ENCODE measurements around the gene GPR160.
"Not testable (repeated sequence)": the region's sequence is repeated elsewhere in the genome, so short reads cannot be mapped to it uniquely, and the experiment has no call there.

GPR160 gene

DNA sequence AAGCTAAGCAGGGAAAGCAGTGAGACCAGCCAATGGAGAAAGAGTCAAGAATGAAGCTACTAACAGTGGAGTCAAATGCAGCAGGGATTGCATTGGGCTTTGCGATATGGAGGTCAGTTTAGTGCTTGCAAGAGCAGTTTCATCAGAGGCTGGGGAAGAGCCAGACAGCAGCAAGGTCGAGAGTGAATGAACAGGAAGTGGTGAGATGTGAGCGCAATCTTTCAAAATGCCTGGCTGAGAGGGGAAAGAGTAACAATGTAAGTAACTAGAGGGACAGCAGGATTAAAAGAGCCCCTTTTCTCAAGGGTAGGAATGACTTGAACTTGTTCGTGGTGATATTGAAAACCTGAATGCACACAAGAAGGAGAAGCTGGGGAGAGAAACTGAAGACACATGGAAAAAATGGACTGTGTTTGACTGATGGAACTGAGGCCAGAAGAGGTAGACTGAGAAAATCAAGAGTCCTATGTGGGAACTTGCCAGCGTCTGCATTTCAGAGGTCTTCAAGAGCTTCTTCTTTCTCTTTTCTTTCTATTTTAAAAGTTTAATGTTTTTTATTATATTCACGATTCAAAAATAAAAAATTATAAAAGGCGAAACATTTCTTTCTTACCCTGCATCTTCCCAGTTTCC lies 30.6 kb upstream of the GPR160 start:
- TF ChIP-seq, protein P1, sequence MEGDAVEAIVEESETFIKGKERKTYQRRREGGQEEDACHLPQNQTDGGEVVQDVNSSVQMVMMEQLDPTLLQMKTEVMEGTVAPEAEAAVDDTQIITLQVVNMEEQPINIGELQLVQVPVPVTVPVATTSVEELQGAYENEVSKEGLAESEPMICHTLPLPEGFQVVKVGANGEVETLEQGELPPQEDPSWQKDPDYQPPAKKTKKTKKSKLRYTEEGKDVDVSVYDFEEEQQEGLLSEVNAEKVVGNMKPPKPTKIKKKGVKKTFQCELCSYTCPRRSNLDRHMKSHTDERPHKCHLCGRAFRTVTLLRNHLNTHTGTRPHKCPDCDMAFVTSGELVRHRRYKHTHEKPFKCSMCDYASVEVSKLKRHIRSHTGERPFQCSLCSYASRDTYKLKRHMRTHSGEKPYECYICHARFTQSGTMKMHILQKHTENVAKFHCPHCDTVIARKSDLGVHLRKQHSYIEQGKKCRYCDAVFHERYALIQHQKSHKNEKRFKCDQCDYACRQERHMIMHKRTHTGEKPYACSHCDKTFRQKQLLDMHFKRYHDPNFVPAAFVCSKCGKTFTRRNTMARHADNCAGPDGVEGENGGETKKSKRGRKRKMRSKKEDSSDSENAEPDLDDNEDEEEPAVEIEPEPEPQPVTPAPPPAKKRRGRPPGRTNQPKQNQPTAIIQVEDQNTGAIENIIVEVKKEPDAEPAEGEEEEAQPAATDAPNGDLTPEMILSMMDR (IDR thresholded peaks at IDR 0.05; ENCODE audit: borderline replicate concordance, control extremely low read depth, extremely low read depth, insufficient read depth, missing control alignments), result no peak
- in situ Hi-C loops (cut with MboI; ENCODE audit: low sequenced_read_pairs, unreplicated experiment), result no loop called here
- peak; percentile 65 for DNase-seq (ENCODE audit: low spot score)

DNA sequence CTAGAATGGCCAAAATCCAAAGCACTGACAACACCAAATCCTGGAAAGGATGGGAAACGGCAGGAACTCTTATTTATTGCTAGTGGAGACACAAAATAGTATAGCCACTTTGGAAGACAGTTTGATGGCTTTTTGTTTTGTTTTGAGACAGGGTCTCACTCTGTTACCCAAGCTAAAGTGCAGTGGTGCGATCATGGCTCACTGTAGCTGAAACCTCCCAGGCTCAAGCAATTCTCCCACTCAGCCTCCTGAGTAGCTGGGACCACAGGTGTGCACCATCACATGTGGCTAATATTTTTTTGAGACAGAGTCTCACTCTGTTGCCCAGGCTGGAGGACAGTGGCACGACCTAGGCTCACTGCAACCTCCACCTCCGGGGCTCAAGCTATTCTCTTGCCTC lies 27.3 kb upstream of the GPR160 start:
- TF ChIP-seq, protein P1 (IDR thresholded peaks at IDR 0.05; ENCODE audit: borderline replicate concordance, control extremely low read depth, extremely low read depth, insufficient read depth, missing control alignments), result no peak
- in situ Hi-C loops (cut with MboI; ENCODE audit: low sequenced_read_pairs, unreplicated experiment), result no loop called here
- DNase-seq (ENCODE audit: low spot score), result no peak

DNA sequence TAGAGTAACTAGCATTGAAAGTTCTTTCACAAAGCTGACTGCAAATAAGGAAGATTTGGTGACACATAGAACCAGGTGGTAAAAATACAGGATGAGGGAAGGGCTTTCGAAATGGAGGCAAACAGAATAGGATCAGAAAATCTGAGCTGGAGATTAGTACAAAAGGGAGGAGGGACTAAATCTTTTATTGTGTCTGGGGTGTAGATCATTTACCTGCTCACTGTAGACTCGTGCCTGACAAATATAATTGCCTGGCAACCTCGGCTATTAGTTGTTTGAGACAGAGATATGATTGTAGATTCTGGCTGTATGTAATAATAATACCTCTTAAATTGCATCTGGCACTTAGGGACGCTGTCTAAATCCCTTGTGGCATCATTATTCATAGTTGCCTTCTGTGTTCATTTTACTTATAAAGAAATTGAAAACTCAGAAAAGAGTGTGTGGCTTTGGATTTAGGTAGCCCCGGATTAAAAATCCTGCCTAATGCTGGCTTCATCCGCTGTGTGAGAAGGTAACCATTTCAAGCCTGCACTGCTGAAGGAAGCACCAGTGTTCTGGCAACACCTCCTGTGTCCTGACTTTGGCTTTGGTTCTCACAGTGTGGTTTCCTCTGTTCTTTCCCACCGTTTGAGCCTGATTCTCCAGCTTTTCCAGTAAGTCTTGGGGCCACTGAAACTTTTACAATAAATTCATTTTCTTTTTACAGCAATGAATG lies 25.0 kb upstream of the GPR160 start:
- TF ChIP-seq, protein P1 (IDR thresholded peaks at IDR 0.05; ENCODE audit: borderline replicate concordance, control extremely low read depth, extremely low read depth, insufficient read depth, missing control alignments), result no peak
- in situ Hi-C loops (cut with MboI; ENCODE audit: low sequenced_read_pairs, unreplicated experiment), result no loop called here
- DNase-seq (ENCODE audit: low spot score), result no peak

DNA sequence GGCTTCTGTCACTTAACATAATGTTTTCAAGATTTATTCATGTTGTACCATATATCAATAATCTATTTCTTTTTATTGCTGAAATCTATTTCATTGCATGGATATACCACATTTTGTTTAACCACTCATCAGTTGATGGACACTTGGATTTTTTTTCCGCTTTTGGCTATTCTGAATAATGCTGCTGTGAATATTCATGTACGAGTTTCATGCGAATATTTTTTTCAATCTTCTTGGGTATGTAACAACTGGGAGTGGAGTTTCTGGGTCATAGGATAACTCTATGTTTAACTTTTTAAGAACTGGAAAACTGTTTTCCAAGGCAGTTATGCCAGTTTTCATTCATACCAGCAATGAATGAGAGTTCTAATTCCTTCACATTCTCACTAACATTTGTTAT lies 21.7 kb upstream of the GPR160 start:
- TF ChIP-seq, protein P1 (IDR thresholded peaks at IDR 0.05; ENCODE audit: borderline replicate concordance, control extremely low read depth, extremely low read depth, insufficient read depth, missing control alignments), result no peak
- no peak for DNase-seq (ENCODE audit: low spot score)
- in situ Hi-C loops (cut with MboI; ENCODE audit: low sequenced_read_pairs, unreplicated experiment), result no loop called here

DNA sequence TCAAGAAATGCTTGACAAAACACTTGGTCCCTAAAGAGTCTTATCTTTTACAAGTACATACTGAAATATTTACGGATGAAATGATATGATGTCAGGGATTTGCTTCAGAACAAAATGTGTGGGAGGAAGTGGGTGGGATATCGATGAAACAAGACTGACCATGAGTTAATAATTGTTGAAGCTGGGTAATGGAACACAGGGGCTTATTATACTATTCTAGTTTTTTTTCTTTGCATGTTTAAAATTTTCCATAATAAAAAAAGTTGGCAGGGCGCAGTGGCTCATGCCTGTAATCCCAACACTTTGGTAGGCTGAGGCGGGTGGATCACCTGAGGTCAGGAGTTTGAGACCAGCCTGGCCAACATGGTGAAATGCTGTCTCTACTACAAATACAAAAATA lies 18.5 kb upstream of the GPR160 start:
- in situ Hi-C loops (cut with MboI; ENCODE audit: low sequenced_read_pairs, unreplicated experiment); DNase-seq (ENCODE audit: low spot score): not testable (repeated sequence)

DNA sequence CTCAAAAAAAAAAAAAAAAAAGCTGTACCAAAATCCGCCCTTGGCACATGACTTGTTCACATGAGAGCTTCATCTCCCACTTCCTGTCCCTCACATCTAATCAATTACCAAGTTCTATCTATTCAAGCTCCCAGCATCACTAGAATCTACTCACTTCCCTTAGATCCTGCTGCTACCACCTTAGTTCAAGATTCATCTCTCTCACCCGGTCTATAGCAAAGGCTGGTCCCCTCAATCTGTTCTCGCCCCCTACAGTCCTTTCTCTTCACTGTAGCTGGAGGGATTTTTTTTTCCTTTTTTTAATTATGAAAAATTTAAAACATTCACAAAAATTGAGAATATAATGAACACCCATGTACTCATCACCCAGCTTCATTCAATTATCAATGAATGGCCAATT lies 16.7 kb upstream of the GPR160 start:
- TF ChIP-seq, protein P1 (IDR thresholded peaks at IDR 0.05; ENCODE audit: borderline replicate concordance, control extremely low read depth, extremely low read depth, insufficient read depth, missing control alignments), result no peak
- in situ Hi-C loops (cut with MboI; ENCODE audit: low sequenced_read_pairs, unreplicated experiment), result no loop called here
- DNase-seq (ENCODE audit: low spot score), result no peak

DNA sequence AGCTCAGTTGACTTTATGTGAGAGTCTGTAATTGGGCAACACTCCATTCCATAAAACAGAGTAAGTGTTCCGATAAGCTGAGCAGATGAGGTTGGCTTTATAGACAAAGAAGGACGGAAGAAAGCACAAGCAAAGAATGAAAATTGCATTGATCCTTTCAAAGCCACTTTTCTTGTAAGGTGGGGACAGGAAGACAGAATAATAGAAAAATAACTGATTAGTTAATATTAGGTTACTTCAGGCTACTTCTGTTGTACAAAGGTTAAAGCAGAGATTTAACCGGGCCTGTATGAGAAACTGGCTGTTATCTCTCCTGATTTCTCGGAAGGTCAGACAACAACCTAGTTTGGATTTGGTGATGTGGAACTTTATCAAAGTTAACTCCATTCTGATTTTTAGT lies 15.5 kb upstream of the GPR160 start:
- in situ Hi-C loops (cut with MboI; ENCODE audit: low sequenced_read_pairs, unreplicated experiment), result no loop called here
- TF ChIP-seq, protein P1 (IDR thresholded peaks at IDR 0.05; ENCODE audit: borderline replicate concordance, control extremely low read depth, extremely low read depth, insufficient read depth, missing control alignments), result no peak
- no peak for DNase-seq (ENCODE audit: low spot score)

Data from GM13976 (cell line).